ENCODE data around the gene STRA6.
A peak's percentile ranks its signal among the peaks of the same experiment; 100 is the strongest.

The STRA6 gene

DNA sequence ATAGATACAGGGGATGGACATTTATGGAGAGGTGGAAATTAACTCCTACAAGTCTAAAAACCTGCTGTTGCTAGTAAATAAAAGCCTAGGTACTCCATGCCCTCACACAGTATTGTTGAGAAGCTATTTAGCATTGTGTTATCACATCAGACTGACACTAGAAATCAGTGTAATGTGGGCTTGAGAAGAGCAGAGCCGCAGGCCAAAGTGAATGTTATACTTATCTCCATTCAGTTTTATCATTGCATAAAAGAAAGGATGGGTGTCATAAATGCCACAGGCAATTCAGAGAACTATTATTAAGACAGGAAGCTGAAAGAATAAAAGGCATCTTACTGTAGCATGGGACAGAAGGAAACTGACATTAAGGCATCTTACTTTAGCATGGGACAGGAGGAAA lies 42.8 kb downstream of the STRA6 start:
- no peak for DNase-seq

DNA sequence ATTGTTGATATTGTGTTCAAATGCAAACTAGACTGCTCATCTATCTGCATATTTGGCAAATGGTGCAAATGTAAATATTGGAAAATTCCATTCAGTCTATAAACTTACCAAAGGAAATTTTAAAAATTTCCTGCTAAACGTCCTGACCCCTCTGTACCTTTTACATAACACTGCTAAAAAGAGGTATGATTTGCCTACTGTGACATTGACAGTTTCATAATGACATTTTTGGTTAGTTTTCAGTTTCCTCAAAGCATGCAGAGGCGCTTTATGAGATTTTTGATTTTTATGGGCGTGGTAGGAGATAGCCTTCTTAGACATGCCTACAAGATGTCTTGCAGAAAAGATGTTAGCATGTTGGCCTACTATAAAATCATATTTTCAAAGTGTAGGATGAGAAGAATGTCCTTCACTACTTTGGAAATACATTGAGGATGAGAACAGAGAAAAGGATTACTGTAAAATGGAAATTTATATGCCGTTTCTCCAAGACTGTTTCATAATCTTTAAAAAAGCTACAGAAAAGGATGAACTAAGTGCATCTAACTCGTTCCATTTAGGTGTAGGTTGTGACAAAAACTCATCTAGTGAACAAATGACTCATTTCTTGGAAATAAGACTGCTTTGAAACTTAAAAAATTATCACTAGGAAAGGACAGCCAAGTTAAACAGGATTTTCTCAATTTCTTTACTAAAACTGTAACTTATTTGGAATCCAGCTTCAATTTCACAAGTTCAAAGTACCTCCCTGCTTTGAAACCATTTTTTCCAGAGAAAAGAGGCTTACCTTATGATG lies 43.5 kb downstream of the STRA6 start:
- DNase-seq = no peak

DNA sequence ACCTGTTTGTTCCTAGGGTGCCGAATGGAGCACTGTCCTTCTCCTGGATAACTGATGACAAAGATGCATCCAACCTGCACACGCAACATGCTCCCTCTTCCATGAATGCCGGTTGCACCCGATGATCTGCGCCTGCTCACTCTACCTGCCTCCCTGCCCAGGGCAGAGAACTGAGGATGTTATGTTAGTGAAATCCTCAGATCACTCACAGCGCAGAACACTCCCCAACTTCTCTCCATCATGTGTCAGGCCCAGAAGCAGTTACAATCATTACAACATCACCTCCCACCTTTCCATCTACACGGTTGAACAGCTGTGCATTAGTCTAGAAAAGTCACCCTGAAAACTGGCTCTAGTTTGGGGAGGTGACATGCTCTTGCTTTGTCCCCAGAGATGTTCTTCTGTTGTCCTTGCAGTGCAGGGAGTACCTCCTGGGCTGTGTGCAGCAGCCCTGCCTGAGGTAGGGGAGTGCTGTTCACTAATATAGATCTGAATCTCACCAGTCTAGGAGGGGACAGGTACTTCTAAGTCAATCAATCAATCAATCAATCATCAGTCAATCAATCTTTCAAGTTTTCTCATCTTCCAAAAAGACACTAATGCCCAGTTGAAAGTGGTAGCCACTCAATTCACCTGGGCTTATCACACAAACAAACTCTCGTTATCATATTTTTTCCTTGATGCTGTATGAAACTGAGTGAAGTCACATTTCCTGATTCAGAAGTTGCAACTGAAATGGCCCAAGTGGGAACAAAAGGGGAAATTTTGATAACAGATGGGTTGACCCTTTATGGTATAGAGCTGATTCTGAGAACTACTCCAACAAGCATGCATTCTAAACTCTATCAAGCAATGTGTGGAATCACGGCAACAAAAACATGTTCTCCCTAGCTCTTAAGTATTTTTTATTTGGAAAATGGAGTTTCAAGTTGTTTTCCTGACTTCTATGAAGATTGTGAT lies 44.4 kb downstream of the STRA6 start:
- DNase-seq = no peak

DNA sequence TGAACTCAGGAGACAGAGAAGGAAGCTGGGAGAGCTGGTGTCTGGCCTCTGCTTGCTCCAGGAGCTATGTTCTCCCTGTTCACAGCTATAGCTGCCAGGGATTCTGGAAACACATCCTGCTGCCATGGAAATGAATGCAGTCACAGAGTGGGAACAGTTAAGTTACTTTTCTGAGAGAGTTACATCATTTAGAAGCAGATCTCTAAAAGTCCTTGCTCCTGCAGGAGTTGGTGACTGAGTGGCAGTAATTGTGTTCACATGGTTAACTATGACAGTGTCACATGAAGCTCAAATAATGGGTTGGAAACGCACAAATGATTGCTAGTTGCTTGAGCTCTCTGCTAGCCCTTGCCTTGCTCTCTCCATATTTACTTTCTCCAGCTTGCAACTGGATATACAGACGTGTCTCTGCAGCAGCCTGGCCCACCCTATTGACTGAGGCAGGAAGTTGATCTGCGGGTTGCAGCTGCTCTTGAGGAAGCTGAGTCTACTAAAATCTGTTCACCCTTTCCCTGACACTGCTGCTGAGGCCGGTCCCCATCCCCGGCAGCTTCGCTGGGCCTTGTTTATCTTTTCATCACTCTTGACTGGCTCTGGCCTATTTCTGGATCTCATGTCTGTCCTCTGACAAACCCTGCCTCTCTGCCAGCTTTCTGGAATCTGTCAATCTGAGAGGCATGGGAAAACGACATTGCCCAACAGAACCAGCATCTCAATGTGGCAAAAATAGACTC lies 45.7 kb downstream of the STRA6 start:
- no peak for DNase-seq

DNA sequence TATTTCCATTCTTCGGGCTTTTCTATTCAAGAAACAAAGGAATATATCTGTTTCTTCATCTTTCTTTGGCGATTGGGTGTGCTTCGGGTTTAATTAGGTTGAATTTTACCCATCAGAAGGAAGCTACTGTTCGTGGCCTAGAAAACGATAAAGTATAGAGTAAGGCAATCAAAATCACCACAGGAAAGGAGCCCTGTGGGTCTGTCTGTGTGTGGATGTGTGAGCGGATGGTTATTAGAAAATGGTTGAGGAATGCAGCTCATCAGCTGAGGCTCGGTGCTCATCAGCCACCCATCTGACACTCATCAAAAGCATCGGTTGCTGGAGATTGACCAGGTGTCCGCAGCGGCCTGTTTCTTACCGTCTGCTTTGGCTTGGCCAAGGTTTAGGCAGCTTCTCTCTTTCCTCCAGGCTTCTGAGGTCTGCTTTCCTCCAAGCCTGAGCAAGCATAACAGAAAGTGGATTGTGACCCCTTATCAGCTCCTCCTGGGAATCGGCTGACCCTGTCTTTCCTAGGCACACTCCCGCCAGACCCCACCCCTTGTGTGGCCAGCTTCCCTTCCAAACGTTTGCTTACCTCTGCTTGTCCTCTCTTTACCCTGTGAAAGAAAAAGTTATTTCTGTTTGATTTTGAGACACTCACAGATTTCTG lies 46.7 kb downstream of the STRA6 start:
- no peak for DNase-seq

DNA sequence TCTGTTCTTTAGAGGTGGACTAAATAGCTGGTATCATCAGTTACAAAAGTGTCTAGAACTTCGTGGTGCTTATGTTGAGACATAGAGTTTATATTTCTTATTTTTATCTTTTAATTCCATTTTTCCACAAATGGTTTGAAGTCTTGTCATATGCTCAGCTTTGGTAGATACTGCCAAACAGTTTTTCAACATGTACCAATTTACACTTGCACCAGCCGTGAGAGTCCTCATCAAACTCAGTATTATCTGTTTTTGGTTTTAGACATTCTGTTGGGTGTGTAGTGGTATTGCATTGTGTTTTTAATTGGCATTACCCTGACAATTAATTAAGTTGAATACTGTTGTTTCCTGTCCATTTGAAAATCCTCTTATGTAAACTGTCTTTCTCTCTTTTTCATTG lies 55.5 kb downstream of the STRA6 start:
- no peak for DNase-seq

DNA sequence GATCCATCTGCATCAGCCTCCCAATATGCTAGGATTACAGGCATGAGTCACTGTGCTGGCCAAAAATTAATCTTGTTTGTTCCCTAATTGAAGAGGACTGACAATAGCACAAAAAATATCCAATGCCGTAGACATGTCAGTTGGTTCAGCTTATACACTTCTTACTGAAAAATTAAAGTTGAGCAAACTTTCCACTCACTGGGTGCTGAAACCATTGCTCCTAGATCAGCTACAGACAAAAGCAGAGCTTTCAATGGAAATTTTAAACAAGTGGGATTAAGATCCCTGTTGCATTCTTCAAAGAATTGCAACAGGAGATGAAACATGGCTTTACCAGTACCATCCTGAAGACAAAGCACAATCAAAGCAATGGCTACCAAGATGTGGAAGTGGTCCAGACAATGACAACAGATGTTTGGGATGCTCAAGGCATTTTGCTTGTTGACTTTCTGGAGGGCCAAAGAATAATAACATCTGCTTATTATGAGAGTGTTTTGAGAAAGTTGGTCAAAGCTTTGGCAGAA lies 56.2 kb downstream of the STRA6 start:
- no peak for DNase-seq

DNA sequence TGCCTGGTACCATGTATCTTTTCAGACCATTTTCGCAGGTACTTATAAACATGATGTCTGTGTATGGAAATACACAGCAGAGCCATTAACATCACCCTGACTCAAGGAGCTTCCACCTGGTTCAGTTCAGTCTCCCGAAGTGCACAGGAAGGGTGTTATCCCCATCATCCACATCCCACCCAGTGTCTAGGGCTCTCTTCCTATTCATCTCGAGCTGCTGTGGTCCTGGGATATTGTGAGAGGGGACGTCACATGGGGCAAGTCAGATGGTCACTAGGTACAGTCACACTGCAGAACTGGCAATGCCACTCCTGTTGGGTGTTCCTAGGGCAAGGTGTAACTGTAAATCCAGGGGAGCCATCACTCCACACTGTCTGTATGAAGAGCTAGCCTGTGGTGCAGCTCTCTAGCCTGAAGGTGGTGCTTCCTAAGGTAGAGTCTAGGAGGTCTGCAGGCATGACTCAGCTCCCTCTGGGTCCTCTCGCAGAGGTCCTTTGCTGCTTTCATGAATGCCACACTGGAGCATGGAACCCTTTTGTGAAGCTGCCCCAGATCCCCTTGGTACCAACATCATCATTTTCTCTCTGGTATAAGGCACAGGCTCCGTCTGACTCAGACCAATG lies 58.3 kb downstream of the STRA6 start:
- DNase-seq = no peak

DNA sequence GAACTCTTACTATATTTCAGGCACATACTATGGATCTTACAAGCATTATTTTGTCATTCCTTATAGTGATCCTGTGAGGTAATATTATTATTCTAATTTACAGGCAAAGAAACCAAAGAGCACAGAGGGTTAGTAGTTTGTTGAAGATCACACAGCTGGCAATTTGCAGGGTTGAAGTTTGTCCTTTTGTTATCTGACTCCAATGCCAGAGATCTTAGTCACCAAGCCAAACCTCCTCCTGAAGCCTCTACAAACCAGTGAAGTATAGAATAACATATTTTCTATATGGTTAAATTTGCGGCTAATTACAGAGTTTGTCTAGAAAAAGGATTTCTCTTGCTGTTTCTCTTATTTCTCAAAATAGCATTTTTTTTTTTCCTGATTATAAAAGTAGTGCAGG lies 61.0 kb downstream of the STRA6 start:
- DNase-seq = no peak

DNA sequence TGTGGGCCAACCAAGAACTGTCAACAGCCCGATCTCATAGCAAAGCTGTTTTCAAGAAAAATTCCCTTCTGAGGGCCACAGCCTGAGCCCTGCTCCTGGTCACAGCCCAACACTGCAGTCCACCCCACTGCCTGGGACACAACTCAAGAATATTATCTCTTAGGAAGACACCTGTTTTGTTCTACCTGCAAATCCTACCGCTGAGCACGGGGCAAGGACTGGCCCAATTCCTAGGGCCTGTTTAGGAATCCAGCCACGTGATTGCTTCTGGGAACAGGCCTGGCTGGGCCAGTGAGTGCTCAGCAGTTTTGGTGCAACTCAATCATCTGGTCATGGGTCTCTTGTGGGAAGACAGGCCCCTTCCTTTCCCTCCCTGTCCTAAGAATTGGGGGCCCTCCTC lies 63.9 kb downstream of the STRA6 start:
- DNase-seq = no peak

DNA sequence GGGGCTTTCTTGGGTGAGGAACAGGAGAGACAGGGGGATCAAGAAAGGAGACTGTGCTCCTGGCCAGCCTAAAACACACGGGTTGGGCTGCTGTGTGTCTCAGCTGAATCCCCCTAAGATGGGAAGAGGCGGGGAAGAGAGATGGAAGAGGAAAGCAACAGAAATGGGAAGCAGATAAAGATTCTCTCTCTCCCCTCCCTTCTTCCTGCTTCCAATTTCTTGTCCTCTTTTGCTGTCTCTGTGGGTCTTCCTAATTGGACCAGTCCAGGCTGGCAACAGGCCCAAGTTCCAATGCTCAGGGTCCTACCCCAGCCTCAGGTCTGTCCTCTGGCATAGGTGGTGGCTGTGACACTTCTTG lies 65.1 kb downstream of the STRA6 start:
- no peak for DNase-seq

DNA sequence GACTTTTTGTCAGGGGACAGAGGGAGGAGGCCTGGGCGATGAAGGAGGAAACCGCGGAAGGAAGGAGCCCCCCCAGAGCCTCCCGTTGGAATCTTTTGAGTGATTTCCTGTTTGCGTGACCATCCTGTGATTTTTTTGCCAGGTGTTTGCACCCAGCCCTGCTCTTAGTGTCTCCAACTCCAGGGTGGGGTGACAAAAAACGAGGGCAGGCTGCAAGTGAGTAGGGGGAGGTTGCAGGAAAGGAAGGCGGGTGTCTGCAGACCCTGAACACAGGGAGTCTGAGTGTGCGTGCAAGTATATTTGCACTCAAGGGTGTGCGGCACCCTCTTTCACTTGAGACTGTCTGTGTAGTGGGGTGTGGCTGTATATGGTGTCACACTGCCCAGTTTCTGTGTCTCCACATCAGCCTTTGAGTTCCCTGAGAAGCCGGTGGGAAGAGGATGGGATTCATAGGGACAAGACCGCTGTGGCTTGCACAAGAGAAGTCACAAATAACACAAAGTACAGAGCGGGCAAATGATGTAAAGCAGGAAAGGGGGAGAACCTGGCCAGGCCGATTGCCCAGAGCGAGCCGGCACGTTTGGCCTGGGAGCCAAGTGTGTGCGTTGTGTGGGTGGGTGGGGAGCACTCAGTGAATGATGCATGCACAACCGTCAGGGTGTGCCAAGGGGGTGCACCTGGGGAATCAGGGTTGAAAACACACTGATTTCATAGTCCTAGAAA lies 65.6 kb downstream of the STRA6 start:
- DNase-seq = no peak

DNA sequence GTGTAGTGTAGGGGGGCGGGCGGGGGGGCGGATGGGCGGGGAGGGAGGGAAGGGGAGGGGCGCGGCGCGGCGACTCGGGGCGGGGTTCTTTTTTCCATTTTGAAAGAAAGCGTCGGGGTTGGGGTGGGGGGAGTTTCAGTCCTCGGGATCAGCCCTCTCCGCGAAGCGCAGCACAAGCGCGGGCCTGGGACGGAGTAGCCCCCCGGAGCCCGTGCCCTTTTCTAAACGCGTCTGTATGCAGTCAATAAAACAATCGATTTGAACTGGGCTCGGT lies 66.1 kb downstream of the STRA6 start:
- DNase-seq = no peak

DNA sequence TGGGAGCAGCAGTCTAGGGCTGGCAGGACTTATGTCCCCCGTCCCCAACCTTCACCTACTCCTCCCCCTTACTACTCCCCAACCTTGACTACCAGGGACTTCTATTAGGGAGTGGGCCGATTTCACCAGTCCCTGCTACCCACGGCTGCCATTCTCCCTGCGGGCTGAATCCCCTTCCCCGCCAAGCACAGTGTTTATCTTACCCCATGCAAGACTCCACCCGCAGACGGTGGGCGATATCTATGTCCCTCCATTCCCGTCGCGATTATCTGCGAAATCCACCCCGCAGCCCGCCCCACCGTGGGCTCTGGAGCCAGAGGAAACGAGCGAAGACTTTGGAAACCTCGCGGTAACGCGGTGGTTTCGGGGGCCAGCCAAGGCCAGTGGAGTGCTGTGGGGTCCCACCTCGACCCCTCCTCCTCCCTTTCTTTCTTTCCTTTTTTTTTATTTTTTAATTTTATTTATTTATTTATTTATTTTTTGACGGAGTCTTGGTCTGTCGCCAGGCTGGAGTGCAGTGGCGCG lies 67.5 kb downstream of the STRA6 start:
- no peak for DNase-seq

DNA sequence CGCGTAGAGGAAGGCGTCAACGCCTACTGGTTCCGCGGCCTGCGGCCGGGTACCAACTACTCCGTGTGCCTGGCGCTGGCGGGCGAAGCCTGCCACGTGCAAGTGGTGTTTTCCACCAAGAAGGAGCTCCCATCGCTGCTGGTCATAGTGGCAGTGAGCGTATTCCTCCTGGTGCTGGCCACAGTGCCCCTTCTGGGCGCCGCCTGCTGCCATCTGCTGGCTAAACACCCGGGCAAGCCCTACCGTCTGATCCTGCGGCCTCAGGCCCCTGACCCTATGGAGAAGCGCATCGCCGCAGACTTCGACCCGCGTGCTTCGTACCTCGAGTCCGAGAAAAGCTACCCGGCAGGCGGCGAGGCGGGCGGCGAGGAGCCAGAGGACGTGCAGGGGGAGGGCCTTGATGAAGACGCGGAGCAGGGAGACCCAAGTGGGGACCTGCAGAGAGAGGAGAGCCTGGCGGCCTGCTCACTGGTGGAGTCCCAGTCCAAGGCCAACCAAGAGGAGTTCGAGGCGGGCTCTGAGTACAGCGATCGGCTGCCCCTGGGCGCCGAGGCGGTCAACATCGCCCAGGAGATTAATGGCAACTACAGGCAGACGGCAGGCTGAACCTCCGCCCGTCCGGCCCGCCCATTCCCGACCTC lies 68.1 kb downstream of the STRA6 start:
- DNase-seq = peak; percentile 77 to 87 (median 78)

DNA sequence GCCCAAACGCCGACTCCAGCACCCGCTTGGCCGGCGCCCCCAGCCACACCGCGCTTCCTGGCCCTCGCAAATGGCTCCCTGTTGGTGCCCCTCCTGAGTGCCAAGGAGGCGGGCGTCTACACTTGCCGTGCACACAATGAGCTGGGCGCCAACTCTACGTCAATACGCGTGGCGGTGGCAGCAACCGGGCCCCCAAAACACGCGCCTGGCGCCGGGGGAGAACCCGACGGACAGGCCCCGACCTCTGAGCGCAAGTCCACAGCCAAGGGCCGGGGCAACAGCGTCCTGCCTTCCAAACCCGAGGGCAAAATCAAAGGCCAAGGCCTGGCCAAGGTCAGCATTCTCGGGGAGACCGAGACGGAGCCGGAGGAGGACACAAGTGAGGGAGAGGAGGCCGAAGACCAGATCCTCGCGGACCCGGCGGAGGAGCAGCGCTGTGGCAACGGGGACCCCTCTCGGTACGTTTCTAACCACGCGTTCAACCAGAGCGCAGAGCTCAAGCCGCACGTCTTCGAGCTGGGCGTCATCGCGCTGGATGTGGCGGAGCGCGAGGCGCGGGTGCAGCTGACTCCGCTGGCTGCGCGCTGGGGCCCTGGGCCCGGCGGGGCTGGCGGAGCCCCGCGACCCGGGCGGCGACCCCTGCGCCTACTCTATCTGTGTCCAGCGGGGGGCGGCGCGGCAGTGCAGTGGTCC lies 68.7 kb downstream of the STRA6 start:
- no peak for DNase-seq

DNA sequence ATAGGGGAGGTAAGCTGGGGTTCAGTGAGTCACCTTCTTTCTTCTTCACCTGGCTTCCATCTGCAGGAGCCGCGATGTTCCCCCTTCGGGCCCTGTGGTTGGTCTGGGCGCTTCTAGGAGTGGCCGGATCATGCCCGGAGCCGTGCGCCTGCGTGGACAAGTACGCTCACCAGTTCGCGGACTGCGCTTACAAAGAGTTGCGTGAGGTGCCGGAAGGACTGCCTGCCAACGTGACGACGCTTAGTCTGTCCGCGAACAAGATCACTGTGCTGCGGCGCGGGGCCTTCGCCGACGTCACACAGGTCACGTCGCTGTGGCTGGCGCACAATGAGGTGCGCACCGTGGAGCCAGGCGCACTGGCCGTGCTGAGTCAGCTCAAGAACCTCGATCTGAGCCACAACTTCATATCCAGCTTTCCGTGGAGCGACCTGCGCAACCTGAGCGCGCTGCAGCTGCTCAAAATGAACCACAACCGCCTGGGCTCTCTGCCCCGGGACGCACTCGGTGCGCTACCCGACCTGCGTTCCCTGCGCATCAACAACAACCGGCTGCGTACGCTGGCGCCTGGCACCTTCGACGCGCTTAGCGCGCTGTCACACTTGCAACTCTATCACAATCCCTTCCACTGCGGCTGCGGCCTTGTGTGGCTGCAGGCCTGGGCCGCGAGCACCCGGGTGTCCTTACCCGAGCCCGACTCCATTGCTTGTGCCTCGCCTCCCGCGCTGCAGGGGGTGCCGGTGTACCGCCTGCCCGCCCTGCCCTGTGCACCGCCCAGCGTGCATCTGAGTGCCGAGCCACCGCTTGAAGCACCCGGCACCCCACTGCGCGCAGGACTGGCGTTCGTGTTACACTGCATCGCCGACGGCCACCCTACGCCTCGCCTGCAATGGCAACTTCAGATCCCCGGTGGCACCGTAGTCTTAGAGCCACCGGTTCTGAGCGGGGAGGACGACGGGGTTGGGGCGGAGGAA lies 69.6 kb downstream of the STRA6 start:
- no peak for DNase-seq

DNA sequence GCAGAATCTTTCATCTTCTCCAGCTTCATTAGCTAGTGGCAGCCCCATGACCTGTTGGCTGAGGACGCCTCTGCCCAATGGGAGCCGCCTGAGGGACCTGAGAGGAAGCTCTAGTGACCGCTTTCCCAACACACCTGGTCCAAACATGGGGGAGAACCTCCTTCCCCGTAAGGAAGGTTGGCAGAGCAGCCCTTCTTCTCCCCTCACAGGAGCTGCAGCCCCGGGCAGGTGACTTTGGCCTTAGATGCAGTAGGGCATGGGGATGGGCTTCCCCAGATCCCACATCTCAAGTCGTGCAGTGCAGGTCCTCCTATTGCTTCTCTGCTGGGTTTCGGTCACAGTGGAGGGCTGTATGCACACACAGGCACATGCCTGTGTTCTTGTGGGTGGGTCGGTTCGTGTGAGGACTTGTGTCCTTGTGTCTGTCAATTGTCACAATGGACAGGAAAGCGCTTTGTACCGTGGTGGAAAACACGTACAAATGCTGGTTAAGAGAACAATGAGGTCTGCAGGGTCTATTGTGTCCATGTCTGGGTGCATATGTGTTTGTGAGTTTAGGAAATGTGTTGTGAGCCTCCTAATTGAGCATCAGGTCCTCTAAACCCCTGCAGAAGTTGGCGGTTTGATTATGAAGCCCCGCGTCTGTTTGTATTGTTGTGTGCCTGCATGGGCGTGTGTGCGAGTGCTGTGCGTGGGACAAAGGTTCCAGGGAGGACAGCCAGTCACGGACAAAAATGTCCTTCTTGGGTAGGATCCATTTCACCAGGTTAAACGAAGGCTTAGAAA lies 70.8 kb downstream of the STRA6 start:
- DNase-seq = no peak

Measured in suppressor macrophage treated with lipopolysaccharide for 1 hour (primary cell).